ENCODE results near the gene UBA3. TPM values are rescaled to one million over a fixed set of nuclear protein-coding genes. Genes with fewer than 3 reads are reported as not detected.

UBA3 gene
- total RNA-seq, result 93.4 TPM
- long read RNA-seq, transcript UBA3-203 (16 exons, 2,004 nt), result minor isoform, 6 of 183 reads
- long read RNA-seq, transcript UBA3-202 (18 exons, 2,154 nt), result major isoform, 86 of 183 reads
- long read RNA-seq, transcript UBA3-201 (17 exons, 2,112 nt), result minor isoform, 34 of 183 reads
- long read RNA-seq, partial matches to known transcripts, result 26 of 183 reads
- long read RNA-seq, other reads (novel, unspliced or antisense), result 29 of 183 reads

GRCh38 chr3:69080233-69080920, at the start of gene UBA3:
Gene UBA3, minus strand, starts transcription at chr3:69080365. Its CDS starts 12 bp downstream, at chr3:69080353.
- intact Hi-C loops (cut with micrococcal nuclease), result no loop called here
- ATAC-seq, result peak; percentile 83
- DNase-seq, result peak; percentile 94

GRCh38 chr3:69129531-69129930, 49.4 kb upstream of the UBA3 start:
- DNase-seq (no peak), ATAC-seq (no peak)
- intact Hi-C loops (cut with micrococcal nuclease), result no loop called here

- no peak for DNase-seq
- intact Hi-C loops (cut with micrococcal nuclease), result no loop called here
- no peak for ATAC-seq
These were observed 48.3 kb upstream of the UBA3 start for GRCh38 chr3:69128509-69128908.

GRCh38 chr3:69126999-69127398, 46.8 kb upstream of the UBA3 start:
- DNase-seq, result no peak
- intact Hi-C loops (cut with micrococcal nuclease), result no loop called here
- ATAC-seq, result no peak

- DNase-seq (no peak), ATAC-seq (no peak)
- intact Hi-C loops (cut with micrococcal nuclease), result no loop called here
These were observed 46.1 kb upstream of the UBA3 start for GRCh38 chr3:69126216-69126615.

GRCh38 chr3:69122403-69122802, 42.2 kb upstream of the UBA3 start, which contains the start of gene LMOD3:
Gene LMOD3, minus strand, starts transcription at chr3:69122595. Its CDS starts 209 bp downstream, at chr3:69122386.
- ATAC-seq (peak; percentile 90), DNase-seq (no peak)
- intact Hi-C loops (cut with micrococcal nuclease), result no loop called here

- intact Hi-C loops (cut with micrococcal nuclease), result no loop called here
- DNase-seq, result no peak
- ATAC-seq, result peak; percentile 40
These were observed 41.8 kb upstream of the UBA3 start for GRCh38 chr3:69121950-69122349.

- peak; percentile 66 for ATAC-seq
These were observed 41.3 kb upstream of the UBA3 start for GRCh38 chr3:69121513-69121912.

GRCh38 chr3:69120879-69121464, 40.8 kb upstream of the UBA3 start:
- DNase-seq, result no peak
- intact Hi-C loops (cut with micrococcal nuclease), result no loop called here
- ATAC-seq, result peak; percentile 50

More at GRCh38 chr3:69121513-69121912, 41.3 kb upstream of the UBA3 start:
- intact Hi-C loops (cut with micrococcal nuclease), result no loop called here
- DNase-seq, result no peak

- ATAC-seq (no peak), DNase-seq (no peak)
- intact Hi-C loops (cut with micrococcal nuclease), result no loop called here
These were observed 39.5 kb upstream of the UBA3 start for GRCh38 chr3:69119681-69120080.

GRCh38 chr3:69119138-69119537, 39.0 kb upstream of the UBA3 start:
- DNase-seq (no peak), ATAC-seq (no peak)
- intact Hi-C loops (cut with micrococcal nuclease), result no loop called here

GRCh38 chr3:69118555-69118954, 38.4 kb upstream of the UBA3 start:
- intact Hi-C loops (cut with micrococcal nuclease), result no loop called here
- no peak for ATAC-seq
- DNase-seq, result no peak

GRCh38 chr3:69116897-69117296, 36.7 kb upstream of the UBA3 start:
- intact Hi-C loops (cut with micrococcal nuclease), result no loop called here
- ATAC-seq, result peak; percentile 55
- no peak for DNase-seq

GRCh38 chr3:69116162-69116561, 36.0 kb upstream of the UBA3 start:
- ATAC-seq (peak; percentile 9), DNase-seq (no peak)
- intact Hi-C loops (cut with micrococcal nuclease), result no loop called here

GRCh38 chr3:69115731-69116130, 35.6 kb upstream of the UBA3 start:
- DNase-seq (no peak), ATAC-seq (peak; percentile 86)
- intact Hi-C loops (cut with micrococcal nuclease), result no loop called here

- ATAC-seq (peak; percentile 30), DNase-seq (no peak)
- intact Hi-C loops (cut with micrococcal nuclease), result no loop called here
These were observed 33.4 kb upstream of the UBA3 start for GRCh38 chr3:69113536-69113935.

- ATAC-seq, result no peak
- intact Hi-C loops (cut with micrococcal nuclease), result no loop called here
- DNase-seq, result no peak
These were observed 30.9 kb upstream of the UBA3 start for GRCh38 chr3:69110941-69111546.

- DNase-seq, result no peak
- ATAC-seq, result no peak
These were observed 28.6 kb upstream of the UBA3 start for GRCh38 chr3:69108811-69109210.

GRCh38 chr3:69107841-69108240, 27.7 kb upstream of the UBA3 start:
- intact Hi-C loops (cut with micrococcal nuclease), result no loop called here
- DNase-seq, result no peak
- ATAC-seq, result no peak

More at GRCh38 chr3:69108811-69109210, 28.6 kb upstream of the UBA3 start:
- intact Hi-C loops (cut with micrococcal nuclease), result no loop called here

- no peak for DNase-seq
- no peak for ATAC-seq
- intact Hi-C loops (cut with micrococcal nuclease), result no loop called here
These were observed 25.2 kb upstream of the UBA3 start for GRCh38 chr3:69105320-69105719.
